ENCODE results near the gene DNAAF8. TPM values are rescaled to one million over a fixed set of nuclear protein-coding genes. Genes with fewer than 3 reads are reported as not detected.

Gene DNAAF8
- total and polyA plus RNA-seq, 2 of the 4 experiments (the other 2 are of a cell fraction): 0.54 to 1.7 TPM

DNA sequence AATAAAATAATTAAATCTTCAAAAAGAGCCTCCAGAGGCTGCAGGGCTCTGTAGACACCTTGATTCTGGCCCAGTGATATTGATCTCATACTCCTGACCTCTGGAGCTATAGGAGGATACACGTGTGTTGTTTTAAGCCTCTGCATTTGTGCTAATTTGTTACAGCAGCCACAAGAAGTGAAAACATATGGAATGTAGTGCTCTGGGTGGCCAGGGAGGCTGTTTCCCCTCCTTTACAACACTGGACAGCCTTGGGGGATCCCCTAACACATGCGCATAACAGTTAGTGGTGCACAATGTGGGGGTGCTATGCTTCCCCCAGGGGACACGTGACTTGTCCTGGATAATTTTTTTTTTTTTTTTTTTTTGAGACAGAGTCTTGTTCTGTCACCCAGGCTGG is 37.3 kb downstream of the DNAAF8 start:
- in situ Hi-C loops (cut with MboI; ENCODE audit: low sequenced_read_pairs) (no loop called here), intact Hi-C loops (cut with micrococcal nuclease) (no loop called here), dilution Hi-C loops (cut with HindIII; ENCODE audit: low sequenced_read_pairs, unreplicated experiment) (no loop called here)
- Histone ChIP-seq H3K9me1 (ENCODE audit: insufficient read depth, low read length) (peaks cover 6% of the 10 kb centered on the region), H3K27ac (ENCODE audit: insufficient read depth, low read length) (no peak overlapping the region), H3K4me3 (ENCODE audit: insufficient read depth, low read depth, low read length) (no peak overlapping the region), H2BK5ac (ENCODE audit: low read depth, low read length, poor library complexity, severe bottlenecking) (no peak overlapping the region), H3K14ac (replicated peaks; ENCODE audit: low read depth, low read length) (no peak overlapping the region), H2AFZ (replicated peaks; ENCODE audit: low read length, poor library complexity) (no peak overlapping the region), H3K27me3 (ENCODE audit: control insufficient read depth, insufficient read depth, low read length) (0 out of 2 replicates have a peak, but pooled peaks cover 2% of the 10 kb centered on the region), H4K5ac (ENCODE audit: low read depth, low read length) (no peak overlapping the region), H4K20me1 (ENCODE audit: insufficient read depth, low read length) (no peaks in the 10 kb centered on the region), H3K4me1 (ENCODE audit: control insufficient read depth, insufficient read depth, low read length) (peaks cover 2% of the 10 kb centered on the region; the same call in 1 of the 2 replicates), H3K79me1 (ENCODE audit: low read depth in 1 of 2, low read length in 2 of 2) (peaks cover 0 to 7% of the 10 kb centered on the region in 2 experiments; a peak in 3 of 4 replicates), H3K4ac (ENCODE audit: low read depth, low read length) (no peak overlapping the region), H4K91ac (ENCODE audit: insufficient read depth, low read depth, low read length) (no peak overlapping the region), H3K9ac (ENCODE audit: low read depth, low read length) (no peak overlapping the region), H2BK120ac (ENCODE audit: low read depth, low read length) (no peak overlapping the region), H3K36me3 (ENCODE audit: control insufficient read depth, insufficient read depth, low read length) (no peaks in the 10 kb centered on the region), H3K9me3 (ENCODE audit: control insufficient read depth, insufficient read depth, low read length) (no peaks in the 10 kb centered on the region), H3K18ac (ENCODE audit: low read depth, low read length) (no peak overlapping the region), H4K8ac (ENCODE audit: low read depth in 2 of 2, low read length in 2 of 2) (no peak overlapping the region), H3K4me2 (ENCODE audit: low read depth, low read length) (no peak overlapping the region), H2BK20ac (ENCODE audit: low read depth, low read length) (no peak overlapping the region), H3K23ac (ENCODE audit: low read depth, low read length) (no peak overlapping the region), H2AK9ac (replicated peaks; ENCODE audit: low read depth, low read length, poor library complexity) (no peak overlapping the region), H2BK15ac (ENCODE audit: low read depth, low read length) (no peak overlapping the region), H2AK5ac (ENCODE audit: low read depth, low read length) (no peak overlapping the region), H3K56ac (ENCODE audit: extremely low read depth, insufficient read depth, low read length) (no peak overlapping the region)
- BruUV-seq (replicated peaks): no TSS peak
- POLR2A ChIA-PET (ENCODE audit: unreplicated experiment): no interaction called here
- DNase-seq (no peak), ATAC-seq (ENCODE audit: low read depth) (no peak)
- WGBS, 2 experiments (ENCODE audit: extremely low coverage in 2 of 2, insufficient read length in 1 of 2): no CpG with 5 or more reads among the region's 3 CpGs
- TF ChIP-seq, protein P1, sequence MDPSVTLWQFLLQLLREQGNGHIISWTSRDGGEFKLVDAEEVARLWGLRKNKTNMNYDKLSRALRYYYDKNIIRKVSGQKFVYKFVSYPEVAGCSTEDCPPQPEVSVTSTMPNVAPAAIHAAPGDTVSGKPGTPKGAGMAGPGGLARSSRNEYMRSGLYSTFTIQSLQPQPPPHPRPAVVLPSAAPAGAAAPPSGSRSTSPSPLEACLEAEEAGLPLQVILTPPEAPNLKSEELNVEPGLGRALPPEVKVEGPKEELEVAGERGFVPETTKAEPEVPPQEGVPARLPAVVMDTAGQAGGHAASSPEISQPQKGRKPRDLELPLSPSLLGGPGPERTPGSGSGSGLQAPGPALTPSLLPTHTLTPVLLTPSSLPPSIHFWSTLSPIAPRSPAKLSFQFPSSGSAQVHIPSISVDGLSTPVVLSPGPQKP (IDR thresholded peaks at IDR 0.05; ENCODE audit: borderline replicate concordance, low read depth, low read length): no peak
- TF ChIP-seq CEBPB (IDR thresholded peaks at IDR 0.05; ENCODE audit: low read depth, low read length): no peak
- TF ChIP-seq FOS (IDR thresholded peaks at IDR 0.05; ENCODE audit: low read depth, low read length): no peak
- no peak for TF ChIP-seq POLR2A (IDR thresholded peaks at IDR 0.05; ENCODE audit: low read depth, low read length)
- no peak for TF ChIP-seq CHD1 (IDR thresholded peaks at IDR 0.05; ENCODE audit: low read depth, low read length)
- no peak for TF ChIP-seq RCOR1 (IDR thresholded peaks at IDR 0.05; ENCODE audit: insufficient replicate concordance, low read length)
- no peak for TF ChIP-seq RFX5 (IDR thresholded peaks at IDR 0.05; ENCODE audit: low read depth, low read length)
- no peak for TF ChIP-seq MAFK (IDR thresholded peaks at IDR 0.05; ENCODE audit: low read depth, low read length)
- TF ChIP-seq, protein P2, sequence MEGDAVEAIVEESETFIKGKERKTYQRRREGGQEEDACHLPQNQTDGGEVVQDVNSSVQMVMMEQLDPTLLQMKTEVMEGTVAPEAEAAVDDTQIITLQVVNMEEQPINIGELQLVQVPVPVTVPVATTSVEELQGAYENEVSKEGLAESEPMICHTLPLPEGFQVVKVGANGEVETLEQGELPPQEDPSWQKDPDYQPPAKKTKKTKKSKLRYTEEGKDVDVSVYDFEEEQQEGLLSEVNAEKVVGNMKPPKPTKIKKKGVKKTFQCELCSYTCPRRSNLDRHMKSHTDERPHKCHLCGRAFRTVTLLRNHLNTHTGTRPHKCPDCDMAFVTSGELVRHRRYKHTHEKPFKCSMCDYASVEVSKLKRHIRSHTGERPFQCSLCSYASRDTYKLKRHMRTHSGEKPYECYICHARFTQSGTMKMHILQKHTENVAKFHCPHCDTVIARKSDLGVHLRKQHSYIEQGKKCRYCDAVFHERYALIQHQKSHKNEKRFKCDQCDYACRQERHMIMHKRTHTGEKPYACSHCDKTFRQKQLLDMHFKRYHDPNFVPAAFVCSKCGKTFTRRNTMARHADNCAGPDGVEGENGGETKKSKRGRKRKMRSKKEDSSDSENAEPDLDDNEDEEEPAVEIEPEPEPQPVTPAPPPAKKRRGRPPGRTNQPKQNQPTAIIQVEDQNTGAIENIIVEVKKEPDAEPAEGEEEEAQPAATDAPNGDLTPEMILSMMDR (conservative IDR thresholded peaks at IDR 0.05; ENCODE audit: low read depth, low read length): no peak
- TF ChIP-seq, protein P3, sequence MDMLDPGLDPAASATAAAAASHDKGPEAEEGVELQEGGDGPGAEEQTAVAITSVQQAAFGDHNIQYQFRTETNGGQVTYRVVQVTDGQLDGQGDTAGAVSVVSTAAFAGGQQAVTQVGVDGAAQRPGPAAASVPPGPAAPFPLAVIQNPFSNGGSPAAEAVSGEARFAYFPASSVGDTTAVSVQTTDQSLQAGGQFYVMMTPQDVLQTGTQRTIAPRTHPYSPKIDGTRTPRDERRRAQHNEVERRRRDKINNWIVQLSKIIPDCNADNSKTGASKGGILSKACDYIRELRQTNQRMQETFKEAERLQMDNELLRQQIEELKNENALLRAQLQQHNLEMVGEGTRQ (IDR thresholded peaks at IDR 0.05; ENCODE audit: low read depth, low read length): no peak
- TF ChIP-seq MXI1 (IDR thresholded peaks at IDR 0.05; ENCODE audit: borderline replicate concordance, low read depth, low read length): no peak
- no peak for TF ChIP-seq BHLHE40 (IDR thresholded peaks at IDR 0.05; ENCODE audit: low read depth, low read length)
- no peak for TF ChIP-seq RAD21 (IDR thresholded peaks at IDR 0.05; ENCODE audit: low read length)
- TF ChIP-seq MAZ (IDR thresholded peaks at IDR 0.05; ENCODE audit: borderline replicate concordance, low read depth, low read length): no peak
- TF ChIP-seq SMC3 (IDR thresholded peaks at IDR 0.05; ENCODE audit: low read depth, low read length): no peak
- no peak for TF ChIP-seq NFE2L2 (IDR thresholded peaks at IDR 0.05; ENCODE audit: low read depth, low read length)
- CTCF ChIA-PET: no interaction called here

Measured in IMR-90 (cell line).